SU-DHL-6 (cell line): ENCODE results near the gene SWSAP1.

Experiments
- H2AFZ ChIP-seq: fragments of 200-600 bp; sonication (generic); 2 replicates; pipeline ENCODE4 v1.6.1; 2014; ENCODE audit warnings: low read depth, mild to moderate bottlenecking, moderate library complexity, mixed read lengths, antibody characterized with exemption, low read length; ENCODE audit not compliant: severe bottlenecking
- H3F3A ChIP-seq: fragments of 200-600 bp; shearing (Covaris generic); 2 replicates; pipeline ENCODE4 v1.6.0; 2016; ENCODE audit warnings: antibody characterized with exemption, mild to moderate bottlenecking; ENCODE audit not compliant: insufficient read depth
- H3K27ac ChIP-seq: fragments of 200-600 bp; sonication (generic); 2 replicates; pipeline ENCODE4 v1.5.1; 2016; ENCODE audit warnings: low read depth, mild to moderate bottlenecking, low read length, moderate library complexity, mixed read lengths
- H3K27me3 ChIP-seq: fragments of 200-600 bp; sonication (generic), shearing (Covaris generic); 2 replicates; pipeline ENCODE4 v1.6.0; 2014; ENCODE audit warnings: mild to moderate bottlenecking, low read length
- H3K36me3 ChIP-seq: fragments of 200-600 bp; sonication (generic); 2 replicates; pipeline ENCODE4 v1.6.1; 2014; ENCODE audit warnings: mild to moderate bottlenecking, low read length, mixed read lengths
- H3K4me2 ChIP-seq: fragments of 300-600, 200-600 bp; shearing (Covaris generic), sonication (generic); 2 replicates; pipeline ENCODE4 v1.6.0; 2014; ENCODE audit warnings: low read length, low read depth, mild to moderate bottlenecking; ENCODE audit not compliant: poor library complexity, severe bottlenecking
- H3K4me3 ChIP-seq: fragments of 200-600 bp; sonication (generic); 2 replicates; pipeline ENCODE4 v1.5.1; 2014; ENCODE audit warnings: antibody characterized with exemption, low read length, mild to moderate bottlenecking, mixed read lengths; ENCODE audit not compliant: insufficient read depth, poor library complexity, severe bottlenecking
- H3K79me2 ChIP-seq: fragments of 200-600 bp; sonication (generic); 2 replicates; pipeline ENCODE4 v1.6.1; 2014; ENCODE audit warnings: mild to moderate bottlenecking, low read length, moderate library complexity; ENCODE audit not compliant: insufficient read depth
- H3K9ac ChIP-seq: fragments of 200-600 bp; sonication (generic); 2 replicates; pipeline ENCODE4 v1.7.0; 2014; ENCODE audit warnings: mild to moderate bottlenecking, low read length
- H3K9me2 ChIP-seq: fragments of 200-600 bp; sonication (generic); replicated peaks from 2 replicates; pipeline ENCODE4 v1.6.1; 2014; ENCODE audit warnings: low read length; ENCODE audit not compliant: insufficient read depth
- H3K9me3 ChIP-seq: fragments of 200-600 bp; sonication (generic); 2 replicates; pipeline ENCODE4 v1.6.1; 2014; ENCODE audit warnings: low read length, mixed read lengths; ENCODE audit not compliant: insufficient read depth
- H4K20me1 ChIP-seq: fragments of 200-600 bp; sonication (generic); 2 replicates; pipeline ENCODE4 v1.6.1; 2014; ENCODE audit warnings: low read depth, mild to moderate bottlenecking, antibody characterized with exemption, low read length, moderate library complexity, mixed read lengths
- EZH2phosphoT487 ChIP-seq: fragments of 200-600 bp; sonication (generic), shearing (Covaris generic); conservative IDR thresholded peaks from 2 replicates; pipeline ENCODE4 v1.6.1; 2018; ENCODE audit warnings: mild to moderate bottlenecking, antibody characterized with exemption, low read length, moderate library complexity, mixed read lengths
- TF ChIP-seq, protein P1 (sequence below): fragments of 200-600 bp; sonication (generic); IDR thresholded peaks from one replicate; pipeline ENCODE4 v1.5.1; 2017; ENCODE audit warnings: antibody characterized with exemption, mild to moderate bottlenecking, low read length, moderate library complexity; ENCODE audit not compliant: insufficient read depth, poor library complexity, severe bottlenecking

The SWSAP1 gene

DNA sequence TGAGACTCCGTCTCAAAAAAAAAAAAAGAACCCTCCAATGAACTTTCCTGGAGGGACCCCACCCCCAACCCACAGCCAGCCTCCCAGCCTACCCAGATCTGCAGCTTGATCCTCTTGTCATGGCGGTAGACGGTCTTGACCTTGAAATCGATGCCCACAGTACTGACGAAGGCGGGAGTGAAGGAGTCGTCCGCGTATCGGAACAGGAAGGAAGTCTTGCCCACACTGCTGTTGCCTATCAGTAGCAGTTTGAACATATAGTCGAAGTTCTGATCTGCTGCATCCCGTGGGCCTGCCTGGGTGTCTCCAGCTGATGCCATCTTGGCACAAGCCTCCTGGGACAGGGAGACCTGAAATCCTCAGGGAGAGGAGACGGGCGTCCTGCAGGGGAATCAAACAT lies 37.4 kb upstream of the SWSAP1 start:
- H4K20me1 ChIP-seq: no peaks in the 10 kb centered on the region
- H3K9me3 ChIP-seq: no peaks in the 10 kb centered on the region
- H3F3A ChIP-seq: no peaks in the 10 kb centered on the region
- TF ChIP-seq EZH2phosphoT487: no peak
- TF ChIP-seq, protein P1, sequence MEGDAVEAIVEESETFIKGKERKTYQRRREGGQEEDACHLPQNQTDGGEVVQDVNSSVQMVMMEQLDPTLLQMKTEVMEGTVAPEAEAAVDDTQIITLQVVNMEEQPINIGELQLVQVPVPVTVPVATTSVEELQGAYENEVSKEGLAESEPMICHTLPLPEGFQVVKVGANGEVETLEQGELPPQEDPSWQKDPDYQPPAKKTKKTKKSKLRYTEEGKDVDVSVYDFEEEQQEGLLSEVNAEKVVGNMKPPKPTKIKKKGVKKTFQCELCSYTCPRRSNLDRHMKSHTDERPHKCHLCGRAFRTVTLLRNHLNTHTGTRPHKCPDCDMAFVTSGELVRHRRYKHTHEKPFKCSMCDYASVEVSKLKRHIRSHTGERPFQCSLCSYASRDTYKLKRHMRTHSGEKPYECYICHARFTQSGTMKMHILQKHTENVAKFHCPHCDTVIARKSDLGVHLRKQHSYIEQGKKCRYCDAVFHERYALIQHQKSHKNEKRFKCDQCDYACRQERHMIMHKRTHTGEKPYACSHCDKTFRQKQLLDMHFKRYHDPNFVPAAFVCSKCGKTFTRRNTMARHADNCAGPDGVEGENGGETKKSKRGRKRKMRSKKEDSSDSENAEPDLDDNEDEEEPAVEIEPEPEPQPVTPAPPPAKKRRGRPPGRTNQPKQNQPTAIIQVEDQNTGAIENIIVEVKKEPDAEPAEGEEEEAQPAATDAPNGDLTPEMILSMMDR: no peak
- H3K79me2 ChIP-seq: no peaks in the 10 kb centered on the region
- H3K36me3 ChIP-seq: no peaks in the 10 kb centered on the region
- no peak overlapping the region for H2AFZ ChIP-seq
- H3K4me2 ChIP-seq: no peak overlapping the region
- H3K9ac ChIP-seq: no peak overlapping the region
- no peak overlapping the region for H3K4me3 ChIP-seq
- no peak overlapping the region for H3K27ac ChIP-seq
- no peaks in the 10 kb centered on the region for H3K27me3 ChIP-seq
- no peaks in the 10 kb centered on the region for H3K9me2 ChIP-seq

DNA sequence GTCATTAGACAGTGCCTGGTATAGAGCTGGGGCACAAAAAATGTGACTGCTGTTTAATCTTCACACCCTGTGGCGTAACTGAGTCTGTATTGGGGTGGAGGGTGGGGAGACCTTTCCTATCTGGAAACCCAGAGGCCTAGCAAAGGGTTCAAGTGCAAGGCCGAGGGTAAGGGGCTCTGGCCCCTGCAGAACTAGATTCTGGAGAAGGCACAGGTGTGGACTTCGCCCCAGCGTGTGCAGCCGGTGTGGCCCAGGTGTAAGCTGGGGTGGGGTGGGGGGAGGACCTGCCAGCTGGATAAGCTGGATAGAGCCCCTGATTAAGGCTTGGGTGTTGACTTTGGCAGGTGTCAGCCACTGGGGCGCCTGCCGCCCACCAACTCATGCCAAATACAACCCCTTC lies 36.3 kb upstream of the SWSAP1 start:
- Histone ChIP-seq H3K4me2 (no peak overlapping the region), H3K4me3 (no peak overlapping the region), H3K9me2 (no peaks in the 10 kb centered on the region), H3K9me3 (no peaks in the 10 kb centered on the region), H3K9ac (no peak overlapping the region), H3F3A (no peaks in the 10 kb centered on the region), H3K79me2 (no peaks in the 10 kb centered on the region), H3K27me3 (no peaks in the 10 kb centered on the region), H2AFZ (no peak overlapping the region), H3K36me3 (no peaks in the 10 kb centered on the region), H4K20me1 (no peaks in the 10 kb centered on the region), H3K27ac (no peak overlapping the region)
- TF ChIP-seq, protein P1: no peak
- TF ChIP-seq EZH2phosphoT487: no peak

DNA sequence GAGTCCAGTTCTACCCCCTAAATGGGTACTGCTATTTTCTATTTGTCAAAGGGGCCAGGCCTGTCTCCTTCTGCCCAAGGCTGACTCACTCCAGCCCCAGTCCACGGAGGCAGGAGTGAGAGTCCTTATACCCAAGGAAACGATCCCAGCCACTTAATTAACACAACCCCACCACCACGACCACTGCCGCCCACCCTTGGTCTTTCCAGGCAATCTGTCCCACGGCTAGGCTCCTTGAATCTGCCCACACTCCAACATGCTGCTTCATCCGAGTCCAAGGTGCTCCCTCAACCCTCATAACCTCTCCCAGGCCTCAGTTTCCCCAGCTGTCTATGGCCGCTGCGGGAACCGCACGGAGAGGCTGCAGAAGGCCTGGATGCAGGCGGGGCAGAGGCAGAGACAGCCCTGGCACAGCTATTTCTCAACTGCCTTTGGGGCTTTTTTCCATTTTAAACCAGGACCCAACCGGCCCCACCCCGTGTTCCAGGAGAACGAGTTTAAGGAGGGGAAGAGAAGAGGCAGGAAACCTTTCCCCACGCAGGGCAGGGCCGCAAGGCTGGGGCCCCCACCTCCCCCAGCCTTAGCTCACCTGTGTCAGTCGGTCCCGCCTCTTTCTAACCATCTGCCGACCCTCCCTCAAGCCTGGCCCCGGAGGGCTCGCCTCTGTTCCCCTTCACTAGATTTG lies 35.8 kb upstream of the SWSAP1 start:
- peak overlapping the region; percentile 56 for H3K4me2 ChIP-seq
- peak overlapping the region; percentile 50 for H3K9ac ChIP-seq
- H3K79me2 ChIP-seq: no peaks in the 10 kb centered on the region
- no peaks in the 10 kb centered on the region for H4K20me1 ChIP-seq
- TF ChIP-seq, protein P1: no peak
- no peak for TF ChIP-seq EZH2phosphoT487
- no peaks in the 10 kb centered on the region for H3K27me3 ChIP-seq
- peak overlapping the region; percentile 32 for H3K4me3 ChIP-seq
- H3F3A ChIP-seq: no peaks in the 10 kb centered on the region
- no peaks in the 10 kb centered on the region for H3K9me3 ChIP-seq
- no peak overlapping the region for H3K27ac ChIP-seq
- no peaks in the 10 kb centered on the region for H3K36me3 ChIP-seq
- no peaks in the 10 kb centered on the region for H3K9me2 ChIP-seq
- H2AFZ ChIP-seq: no peak overlapping the region
